Activated naive CD4-positive, alpha-beta T cell treated with anti-CD3 and anti-CD28 coated beads, Interleukin-2, amount 10 ng/mL, durations not matched to agents 7 days and 5 days (primary cell): ENCODE data around the gene ARHGAP23.

ENCODE experiments used
- CTCF ChIA-PET: fragments of 350-600 bp; sonication (Branson Sonifier 250); formaldehyde crosslinking; loops from one replicate; lab custom pipeline; 2021; ENCODE audit warnings: antibody characterized with exemption; lab: Charles Lee
- DNase-seq: peaks from one replicate; pipeline ENCODE4 v3.0.0-alpha.2; 2020
- H3K27ac Mint-ChIP-seq: one replicate; pipeline ENCODE4 v1.8.0; 2021; ENCODE audit warnings: mild to moderate bottlenecking, moderate library complexity, mixed read lengths
- H3K27me3 Mint-ChIP-seq: one replicate; pipeline ENCODE4 v1.8.0; 2021; ENCODE audit warnings: mild to moderate bottlenecking, mixed read lengths
- H3K36me3 Mint-ChIP-seq: one replicate; pipeline ENCODE4 v1.8.0; 2021; ENCODE audit warnings: mixed read lengths
- H3K4me1 Mint-ChIP-seq: one replicate; pipeline ENCODE4 v1.8.0; 2021; ENCODE audit warnings: mixed read lengths
- H3K4me3 Mint-ChIP-seq: one replicate; pipeline ENCODE4 v1.8.0; 2021; ENCODE audit warnings: mild to moderate bottlenecking, moderate library complexity, mixed read lengths
- H3K9me3 Mint-ChIP-seq: one replicate; pipeline ENCODE4 v1.8.0; 2021; ENCODE audit warnings: mixed read lengths

Gene ARHGAP23

GRCh38 chr17:38417210-38417951, 10.9 kb upstream of the ARHGAP23 start:
- H3K4me1 Mint-ChIP-seq, result peaks cover 14% of the 10 kb centered on the region
- no peak overlapping the region for H3K4me3 Mint-ChIP-seq
- peaks cover 66% of the 10 kb centered on the region for H3K27me3 Mint-ChIP-seq
- CTCF ChIA-PET, result interaction anchor here (0.6 kb wide), 1 partner anchor 671 kb away, joined by 4 read pairs; no protein-coding TSS in a partner anchor
- no peak for DNase-seq
- H3K36me3 Mint-ChIP-seq, result no peaks in the 10 kb centered on the region
- H3K27ac Mint-ChIP-seq, result no peak overlapping the region
- H3K9me3 Mint-ChIP-seq, result no peaks in the 10 kb centered on the region

GRCh38 chr17:38418062-38418692, 10.1 kb upstream of the ARHGAP23 start:
- CTCF ChIA-PET, result interaction anchor here (0.6 kb wide), 1 partner anchor 672 kb away, joined by 4 read pairs; no protein-coding TSS in a partner anchor
- H3K27ac Mint-ChIP-seq, result no peak overlapping the region
- no peaks in the 10 kb centered on the region for H3K36me3 Mint-ChIP-seq
- no peak overlapping the region for H3K4me3 Mint-ChIP-seq
- no peaks in the 10 kb centered on the region for H3K9me3 Mint-ChIP-seq
- peaks cover 74% of the 10 kb centered on the region for H3K27me3 Mint-ChIP-seq
- H3K4me1 Mint-ChIP-seq, result peaks cover 14% of the 10 kb centered on the region
- DNase-seq, result no peak

GRCh38 chr17:38418693-38419507, 9.4 kb upstream of the ARHGAP23 start:
- H3K36me3 Mint-ChIP-seq, result no peaks in the 10 kb centered on the region
- no peaks in the 10 kb centered on the region for H3K9me3 Mint-ChIP-seq
- CTCF ChIA-PET, result interaction anchor here (4.1 kb wide), 1 partner anchor 70 kb away, joined by 14 read pairs; no protein-coding TSS in a partner anchor
- H3K4me1 Mint-ChIP-seq, result peaks cover 14% of the 10 kb centered on the region
- H3K27ac Mint-ChIP-seq, result no peak overlapping the region
- peaks cover 79% of the 10 kb centered on the region for H3K27me3 Mint-ChIP-seq
- no peak overlapping the region for H3K4me3 Mint-ChIP-seq
- DNase-seq, result no peak

- Mint-ChIP-seq H3K27ac (no peak overlapping the region), H3K27me3 (peaks cover 83% of the 10 kb centered on the region), H3K4me1 (peaks cover 14% of the 10 kb centered on the region), H3K4me3 (no peak overlapping the region), H3K9me3 (no peaks in the 10 kb centered on the region), H3K36me3 (no peaks in the 10 kb centered on the region)
- no peak for DNase-seq
- CTCF ChIA-PET, result interaction anchor here (4.1 kb wide), 1 partner anchor 71 kb away, joined by 14 read pairs; no protein-coding TSS in a partner anchor
Observed at GRCh38 chr17:38419508-38419981, 8.7 kb upstream of the ARHGAP23 start.

GRCh38 chr17:38420518-38420917, 7.7 kb upstream of the ARHGAP23 start:
- peaks cover 91% of the 10 kb centered on the region for H3K27me3 Mint-ChIP-seq
- no peak overlapping the region for H3K27ac Mint-ChIP-seq
- H3K4me1 Mint-ChIP-seq, result peaks cover 5% of the 10 kb centered on the region
- CTCF ChIA-PET, result interaction anchor here (1.3 to 4.1 kb wide), 3 partner anchors 9 to 72 kb away, joined by 4 to 14 read pairs (median 8); no protein-coding TSS in a partner anchor
- no peaks in the 10 kb centered on the region for H3K36me3 Mint-ChIP-seq
- H3K9me3 Mint-ChIP-seq, result no peaks in the 10 kb centered on the region
- H3K4me3 Mint-ChIP-seq, result no peak overlapping the region
- no peak for DNase-seq

GRCh38 chr17:38421171-38421841, 7.0 kb upstream of the ARHGAP23 start:
- no peak overlapping the region for H3K4me3 Mint-ChIP-seq
- H3K36me3 Mint-ChIP-seq, result no peaks in the 10 kb centered on the region
- DNase-seq, result no peak
- peaks cover 2% of the 10 kb centered on the region for H3K4me1 Mint-ChIP-seq
- peaks cover 95% of the 10 kb centered on the region for H3K27me3 Mint-ChIP-seq
- H3K27ac Mint-ChIP-seq, result no peak overlapping the region
- no peaks in the 10 kb centered on the region for H3K9me3 Mint-ChIP-seq
- CTCF ChIA-PET, result interaction anchor here (1.1 to 4.1 kb wide), 7 partner anchors 9 to 246 kb away, joined by 3 to 14 read pairs (median 6); no protein-coding TSS in a partner anchor

- Mint-ChIP-seq H3K4me1 (peaks cover 2% of the 10 kb centered on the region), H3K36me3 (no peaks in the 10 kb centered on the region), H3K27ac (no peak overlapping the region), H3K27me3 (peaks cover 95% of the 10 kb centered on the region), H3K4me3 (no peak overlapping the region), H3K9me3 (no peaks in the 10 kb centered on the region)
- DNase-seq, result no peak
- CTCF ChIA-PET, result interaction anchor here (1.1 to 4.1 kb wide), 7 partner anchors 10 to 245 kb away, joined by 3 to 14 read pairs (median 6); no protein-coding TSS in a partner anchor
Observed at GRCh38 chr17:38421871-38422827, 6.1 kb upstream of the ARHGAP23 start.

- CTCF ChIA-PET, result interaction anchor here (0.6 to 2.2 kb wide), 14 partner anchors 8 to 1396 kb away, joined by 3 to 17 read pairs (median 4); no protein-coding TSS in a partner anchor
- no peak for DNase-seq
- peaks cover 94% of the 10 kb centered on the region for H3K27me3 Mint-ChIP-seq
- no peak overlapping the region for H3K4me3 Mint-ChIP-seq
- H3K4me1 Mint-ChIP-seq, result peaks cover 6% of the 10 kb centered on the region
- H3K9me3 Mint-ChIP-seq, result no peaks in the 10 kb centered on the region
- H3K27ac Mint-ChIP-seq, result no peak overlapping the region
- no peaks in the 10 kb centered on the region for H3K36me3 Mint-ChIP-seq
Observed at GRCh38 chr17:38424297-38424972, 3.8 kb upstream of the ARHGAP23 start.

- CTCF ChIA-PET, result interaction anchor here (1.0 to 2.2 kb wide), 3 partner anchors 18 to 60 kb away, joined by 3 to 17 read pairs (median 4); no protein-coding TSS in a partner anchor
- Mint-ChIP-seq H3K27me3 (peaks cover 94% of the 10 kb centered on the region), H3K36me3 (no peaks in the 10 kb centered on the region), H3K4me1 (peaks cover 7% of the 10 kb centered on the region), H3K27ac (no peak overlapping the region), H3K9me3 (no peaks in the 10 kb centered on the region), H3K4me3 (no peak overlapping the region)
- DNase-seq, result no peak
Observed at GRCh38 chr17:38425031-38425430, 3.2 kb upstream of the ARHGAP23 start.

GRCh38 chr17:38425744-38426143, 2.5 kb upstream of the ARHGAP23 start:
- CTCF ChIA-PET, result interaction anchor here (1.0 to 2.9 kb wide), 5 partner anchors 12 to 60 kb away, joined by 3 to 11 read pairs (median 4); no protein-coding TSS in a partner anchor

GRCh38 chr17:38426441-38426840, 1.8 kb upstream of the ARHGAP23 start:
- no peak overlapping the region for H3K4me3 Mint-ChIP-seq
- peaks cover 7% of the 10 kb centered on the region for H3K4me1 Mint-ChIP-seq
- H3K27me3 Mint-ChIP-seq, result peaks cover 92% of the 10 kb centered on the region
- no peak overlapping the region for H3K27ac Mint-ChIP-seq
- no peak for DNase-seq
- H3K9me3 Mint-ChIP-seq, result no peaks in the 10 kb centered on the region
- CTCF ChIA-PET, result interaction anchor here (0.6 to 2.9 kb wide), 5 partner anchors 13 to 65 kb away, joined by 3 to 11 read pairs (median 4); no protein-coding TSS in a partner anchor
- H3K36me3 Mint-ChIP-seq, result no peaks in the 10 kb centered on the region

More at GRCh38 chr17:38425744-38426143, 2.5 kb upstream of the ARHGAP23 start:
- Mint-ChIP-seq H3K4me3 (no peak overlapping the region), H3K36me3 (no peaks in the 10 kb centered on the region), H3K27ac (no peak overlapping the region), H3K27me3 (peaks cover 92% of the 10 kb centered on the region), H3K4me1 (peaks cover 7% of the 10 kb centered on the region), H3K9me3 (no peaks in the 10 kb centered on the region)
- no peak for DNase-seq
